Hepatocyte (in vitro differentiated cells): Measurements from ENCODE around the gene ATP13A2. TPM values are rescaled to one million over a fixed set of nuclear protein-coding genes. Genes with fewer than 3 reads are reported as not detected.

ENCODE experiments used
- DNase-seq: peaks from one replicate; pipeline ENCODE4 v3.0.0-alpha.2; 2016; ENCODE audit warnings: low spot score
- H2AFZ ChIP-seq: fragments of 200-600 bp; sonication (generic); 2 replicates; pipeline ENCODE4 v1.6.0; 2016; ENCODE audit warnings: antibody characterized with exemption, mild to moderate bottlenecking
- H3K27ac ChIP-seq: fragments of 200-600 bp; sonication (generic); 2 replicates; pipeline ENCODE4 v1.5.1; 2016; ENCODE audit warnings: mild to moderate bottlenecking
- H3K27me3 ChIP-seq: fragments of 200-600 bp; sonication (generic); 2 replicates; pipeline ENCODE4 v1.6.1; 2016
- H3K36me3 ChIP-seq: fragments of 200-600 bp; sonication (generic); replicated peaks from 2 replicates; pipeline ENCODE4 v1.5.1; 2016; ENCODE audit warnings: low read depth; ENCODE audit not compliant: insufficient read depth
- H3K4me1 ChIP-seq: fragments of 200-600 bp; sonication (generic); 2 replicates; pipeline ENCODE4 v1.5.1; 2016; ENCODE audit warnings: mild to moderate bottlenecking, moderate library complexity; ENCODE audit not compliant: insufficient read depth
- H3K4me2 ChIP-seq: fragments of 200-600 bp; sonication (generic); 2 replicates; pipeline ENCODE4 v1.6.0; 2016
- H3K4me3 ChIP-seq: fragments of 200-600 bp; sonication (generic); 2 replicates; pipeline ENCODE4 v1.5.1; 2016; ENCODE audit warnings: mild to moderate bottlenecking
- H3K79me2 ChIP-seq: fragments of 200-600 bp; sonication (generic); 2 replicates; pipeline ENCODE4 v1.6.0; 2017; ENCODE audit warnings: mild to moderate bottlenecking
- H3K9me2 ChIP-seq: fragments of 200-600 bp; sonication (generic); replicated peaks from 2 replicates; pipeline ENCODE4 v1.6.0; 2017; ENCODE audit warnings: mild to moderate bottlenecking; ENCODE audit not compliant: insufficient read depth
- H3K9me3 ChIP-seq: fragments of 200-600 bp; sonication (generic); 2 replicates; pipeline ENCODE4 v1.5.1; 2016; ENCODE audit warnings: low read depth, mild to moderate bottlenecking
- H4K20me1 ChIP-seq: fragments of 200-600 bp; sonication (generic); 2 replicates; pipeline ENCODE4 v1.6.0; 2016; ENCODE audit warnings: mild to moderate bottlenecking; ENCODE audit not compliant: insufficient read depth, poor library complexity, severe bottlenecking
- EZH2 ChIP-seq: fragments of 200-600 bp; sonication (generic); IDR thresholded peaks from 2 replicates; pipeline ENCODE4 v1.6.1; 2016; ENCODE audit warnings: antibody characterized with exemption, mild to moderate bottlenecking, borderline replicate concordance
- EZH2phosphoT487 ChIP-seq: fragments of 200-600 bp; sonication (generic); IDR thresholded peaks from one replicate; pipeline ENCODE4 v1.6.1; 2018; ENCODE audit warnings: antibody characterized with exemption, mild to moderate bottlenecking, low read depth, moderate library complexity; ENCODE audit not compliant: unreplicated experiment, severe bottlenecking
- WGBS: methylation state at CpG from one replicate; pipeline ENCODE4 v1.1.6; 2016; ENCODE audit warnings: low lambda C conversion rate; ENCODE audit errors: missing lambda C conversion rate; 5-methylcytosine and 5-hydroxymethylcytosine counted together
- polyA plus RNA-seq: library from polyadenylated mRNA; unstranded; fragments of >200 nt; fragmentation: Nextera tagmentation; extraction: Ambion mirVana; gene quantifications from 2 replicates; pipeline ENCODE4 v1.2.1, GENCODE V29; 2016
- total RNA-seq: library from RNA; depleted of rRNA; stranded (reverse); fragments of >200 nt; gene quantifications from 2 replicates; pipeline ENCODE4 v1.2.3, GENCODE V29; 2014
- TF ChIP-seq, protein P1 (sequence below): fragments of 200-600 bp; sonication (generic); IDR thresholded peaks from 2 replicates; pipeline ENCODE4 v1.5.1; 2016; ENCODE audit warnings: antibody characterized with exemption, mild to moderate bottlenecking; ENCODE audit not compliant: poor library complexity

ATP13A2 gene
- total and polyA plus RNA-seq, 2 experiments from 2014 or later, result 30.0 to 52.3 TPM

DNA sequence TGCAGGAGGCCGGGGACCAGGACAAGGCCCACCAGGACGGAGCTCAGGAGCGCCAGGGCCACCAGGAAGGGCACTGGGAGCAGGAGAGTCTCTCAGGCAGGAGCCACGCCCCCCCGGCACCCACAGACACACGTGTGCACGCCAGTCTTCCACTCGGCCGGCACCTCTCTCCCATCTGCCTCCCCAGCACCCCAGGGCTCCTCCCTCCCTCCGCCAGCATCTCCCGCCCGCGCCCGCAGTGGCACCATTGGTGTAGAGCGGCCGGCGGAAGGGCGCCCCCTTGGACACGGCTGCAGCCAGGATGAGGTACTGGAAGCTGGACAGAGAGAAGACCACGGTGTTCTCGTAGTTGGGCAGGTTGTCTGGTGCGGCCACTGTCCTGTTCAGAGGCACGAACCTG is 25.2 kb downstream of the ATP13A2 start:
- no peaks in the 10 kb centered on the region for H3K36me3 ChIP-seq
- 95% methylated on average over 17 of the region's 23 CpGs for WGBS
- TF ChIP-seq, protein P1, sequence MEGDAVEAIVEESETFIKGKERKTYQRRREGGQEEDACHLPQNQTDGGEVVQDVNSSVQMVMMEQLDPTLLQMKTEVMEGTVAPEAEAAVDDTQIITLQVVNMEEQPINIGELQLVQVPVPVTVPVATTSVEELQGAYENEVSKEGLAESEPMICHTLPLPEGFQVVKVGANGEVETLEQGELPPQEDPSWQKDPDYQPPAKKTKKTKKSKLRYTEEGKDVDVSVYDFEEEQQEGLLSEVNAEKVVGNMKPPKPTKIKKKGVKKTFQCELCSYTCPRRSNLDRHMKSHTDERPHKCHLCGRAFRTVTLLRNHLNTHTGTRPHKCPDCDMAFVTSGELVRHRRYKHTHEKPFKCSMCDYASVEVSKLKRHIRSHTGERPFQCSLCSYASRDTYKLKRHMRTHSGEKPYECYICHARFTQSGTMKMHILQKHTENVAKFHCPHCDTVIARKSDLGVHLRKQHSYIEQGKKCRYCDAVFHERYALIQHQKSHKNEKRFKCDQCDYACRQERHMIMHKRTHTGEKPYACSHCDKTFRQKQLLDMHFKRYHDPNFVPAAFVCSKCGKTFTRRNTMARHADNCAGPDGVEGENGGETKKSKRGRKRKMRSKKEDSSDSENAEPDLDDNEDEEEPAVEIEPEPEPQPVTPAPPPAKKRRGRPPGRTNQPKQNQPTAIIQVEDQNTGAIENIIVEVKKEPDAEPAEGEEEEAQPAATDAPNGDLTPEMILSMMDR, result no peak
- TF ChIP-seq EZH2 (no peak), EZH2phosphoT487 (no peak)

DNA sequence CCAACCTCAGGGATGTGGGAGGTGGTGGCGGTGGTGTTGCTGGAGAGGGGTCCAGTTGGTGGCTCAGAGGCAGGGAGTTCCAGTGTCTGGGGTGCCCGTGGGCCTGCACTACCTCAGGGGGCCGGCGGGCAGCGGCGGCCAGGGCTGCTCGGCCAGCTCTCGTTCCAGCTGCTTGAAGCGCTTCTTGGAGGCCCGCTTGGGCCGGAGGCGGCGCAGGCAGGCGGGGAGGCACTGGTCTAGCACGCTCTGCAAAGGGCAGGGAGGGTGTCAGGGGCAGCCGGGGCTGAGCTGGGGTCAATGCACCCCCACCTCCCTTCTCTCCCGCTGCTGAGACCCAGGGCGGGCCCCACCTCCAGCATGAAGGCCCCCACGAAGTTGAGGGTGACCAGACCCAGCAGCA is 25.6 kb downstream of the ATP13A2 start:
- no peak overlapping the region for H3K27ac ChIP-seq
- no peaks in the 10 kb centered on the region for H3K9me3 ChIP-seq
- 95% methylated on average over 10 of the region's 19 CpGs for WGBS
- H3K4me2 ChIP-seq, result no peak overlapping the region
- H2AFZ ChIP-seq, result no peak overlapping the region
- H3K9me2 ChIP-seq, result no peaks in the 10 kb centered on the region
- H3K36me3 ChIP-seq, result no peaks in the 10 kb centered on the region
- H3K4me3 ChIP-seq, result no peak overlapping the region
- DNase-seq, result no peak
- no peaks in the 10 kb centered on the region for H3K27me3 ChIP-seq
- no peaks in the 10 kb centered on the region for H4K20me1 ChIP-seq
- H3K4me1 ChIP-seq, result peaks cover 14% of the 10 kb centered on the region
- TF ChIP-seq EZH2 (no peak), EZH2phosphoT487 (no peak)
- TF ChIP-seq, protein P1, result no peak
- H3K79me2 ChIP-seq, result no peaks in the 10 kb centered on the region

More for the DNA sequence above, 25.2 kb downstream of the ATP13A2 start:
- Histone ChIP-seq H3K9me2 (no peaks in the 10 kb centered on the region), H3K79me2 (no peaks in the 10 kb centered on the region), H2AFZ (no peak overlapping the region), H4K20me1 (no peaks in the 10 kb centered on the region), H3K9me3 (no peaks in the 10 kb centered on the region), H3K27me3 (no peaks in the 10 kb centered on the region), H3K4me2 (no peak overlapping the region), H3K4me3 (no peak overlapping the region), H3K27ac (no peak overlapping the region), H3K4me1 (peaks cover 14% of the 10 kb centered on the region)
- DNase-seq, result no peak

DNA sequence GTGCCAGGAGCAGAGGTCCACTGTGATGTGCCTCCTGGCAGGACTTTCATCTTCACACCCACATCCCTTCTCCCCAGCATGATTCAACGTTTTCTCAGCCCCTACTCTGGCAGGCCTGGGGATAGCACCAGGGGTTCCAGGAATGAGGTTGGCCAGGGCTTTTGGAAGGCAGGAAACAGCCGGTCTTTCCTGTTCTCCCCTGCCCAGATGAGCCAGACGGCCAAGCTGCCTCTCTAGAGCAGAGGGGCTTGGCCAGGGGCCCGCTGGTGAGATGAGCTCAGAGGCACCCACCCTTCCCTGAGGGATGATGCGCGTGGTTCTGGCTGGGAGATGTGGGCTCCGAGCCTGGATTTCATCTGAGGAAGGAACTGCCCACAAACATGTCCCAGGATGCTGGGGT is 27.0 kb downstream of the ATP13A2 start:
- Histone ChIP-seq H3K4me2 (peak overlapping the region; percentile 14), H2AFZ (no peak overlapping the region), H3K9me3 (no peaks in the 10 kb centered on the region), H3K4me1 (peaks cover 19% of the 10 kb centered on the region), H3K79me2 (peaks cover 12% of the 10 kb centered on the region), H3K4me3 (no peak overlapping the region), H3K9me2 (no peaks in the 10 kb centered on the region), H3K27ac (peak overlapping the region; percentile 80), H3K36me3 (no peaks in the 10 kb centered on the region), H4K20me1 (peaks cover under 1% of the 10 kb centered on the region), H3K27me3 (no peaks in the 10 kb centered on the region)
- DNase-seq, result peak; percentile 84
- 43% methylated on average over 7 of the region's 7 CpGs for WGBS
- TF ChIP-seq, protein P1, result no peak
- TF ChIP-seq EZH2phosphoT487 (no peak), EZH2 (no peak)

DNA sequence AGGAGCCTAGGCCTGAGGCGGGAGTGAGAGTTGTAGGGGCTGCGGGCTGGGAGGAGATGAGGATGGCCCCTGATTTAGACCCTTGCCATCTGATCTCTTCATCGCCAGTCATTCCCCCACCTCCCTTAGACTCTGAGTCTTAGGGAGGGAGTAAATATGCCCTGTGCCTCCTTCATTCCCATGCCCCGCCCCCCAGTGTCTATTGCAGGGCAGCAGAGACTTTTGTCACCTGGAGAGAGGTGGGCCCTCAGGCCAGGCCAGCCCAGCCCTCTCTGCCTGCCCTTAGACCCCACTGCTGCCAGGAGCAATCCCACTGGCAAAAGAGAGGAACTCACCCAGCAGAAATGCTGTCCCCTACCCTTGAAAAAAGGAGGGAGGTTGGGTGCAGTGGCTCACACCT is 28.1 kb downstream of the ATP13A2 start:
- H3K36me3 ChIP-seq, result no peaks in the 10 kb centered on the region
- no peak overlapping the region for H3K4me3 ChIP-seq
- H4K20me1 ChIP-seq, result peaks cover 11% of the 10 kb centered on the region
- H3K4me2 ChIP-seq, result no peak overlapping the region
- peaks cover 23% of the 10 kb centered on the region for H3K79me2 ChIP-seq
- H3K9me3 ChIP-seq, result no peaks in the 10 kb centered on the region
- no peaks in the 10 kb centered on the region for H3K9me2 ChIP-seq
- peak overlapping the region; percentile 19 for H3K27ac ChIP-seq
- TF ChIP-seq EZH2phosphoT487 (no peak), EZH2 (no peak)
- TF ChIP-seq, protein P1, result no peak
- H3K4me1 ChIP-seq, result peaks cover 28% of the 10 kb centered on the region
- DNase-seq, result no peak
- WGBS, result 72% methylated on average over 4 of the region's 4 CpGs
- no peaks in the 10 kb centered on the region for H3K27me3 ChIP-seq
- no peak overlapping the region for H2AFZ ChIP-seq
